Astrocyte of the cerebellum (primary cell): Measurements from ENCODE around the gene TMEM143.
A peak's percentile ranks its signal among the peaks of the same experiment; 100 is the strongest.
"Not testable (repeated sequence)": the region's sequence is repeated elsewhere in the genome, so short reads cannot be mapped to it uniquely, and the experiment has no call there.

Experiments used
- DNase-seq: peaks from one replicate; pipeline ENCODE4 v3.0.0-alpha.2; 2011; ENCODE audit warnings: low read depth
- H3K4me3 ChIP-seq: 2 replicates; pipeline ENCODE4 v1.5.1; 2011; ENCODE audit warnings: mild to moderate bottlenecking, low read depth, low read length, moderate library complexity
- CTCF ChIP-seq: IDR thresholded peaks from 2 replicates; pipeline ENCODE4 v1.5.1; 2012; ENCODE audit warnings: low read length, low read depth, moderate library complexity, mild to moderate bottlenecking; ENCODE audit errors: missing control alignments
- in situ Hi-C: cut with HindIII; loops from 2 replicates; pipeline ENCODE4 v1.10.0; 2017; ENCODE audit warnings: low sequenced_read_pairs

Gene TMEM143

DNA sequence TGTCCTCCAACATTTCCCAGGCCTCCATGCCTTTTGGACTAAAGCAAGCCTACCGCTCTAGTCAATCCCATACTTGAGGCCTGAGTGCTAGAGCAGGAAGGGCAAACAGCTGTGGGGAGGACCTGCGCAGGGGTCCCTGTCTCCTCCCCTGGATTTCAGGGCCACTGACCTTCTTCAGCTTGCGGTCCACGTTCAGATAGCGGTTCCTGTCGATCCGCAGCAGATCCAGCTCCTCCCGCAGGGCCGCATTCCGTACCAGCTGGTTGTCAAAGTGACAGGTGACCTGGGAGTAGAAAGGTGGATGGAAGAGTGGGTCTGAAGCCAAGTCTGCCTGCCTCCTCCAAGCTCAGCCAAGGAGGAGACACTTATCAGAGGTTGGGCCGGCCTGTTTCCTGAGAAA, 52.4 kb downstream of the TMEM143 start:
- in situ Hi-C loops: no loop called here
- no peak overlapping the region for H3K4me3 ChIP-seq
- no peak for TF ChIP-seq CTCF
- no peak for DNase-seq

DNA sequence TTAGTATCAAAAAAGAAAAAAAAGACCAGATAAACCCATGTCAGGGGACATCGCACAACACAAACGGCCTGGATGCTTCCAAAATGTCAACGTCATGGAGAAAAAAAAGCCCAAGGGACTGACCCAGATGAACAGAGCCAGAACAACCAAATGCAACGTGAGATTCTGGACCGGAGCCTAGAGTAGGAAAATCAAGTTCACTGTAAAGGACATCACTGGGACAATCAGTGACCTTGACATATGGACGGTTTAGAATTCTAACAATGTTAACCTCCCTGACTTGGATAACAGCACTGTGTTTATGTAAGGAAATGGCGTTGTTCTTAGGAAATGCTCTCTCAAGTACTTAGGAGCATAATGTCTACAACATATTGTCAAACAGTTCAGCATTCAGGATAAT, 53.5 kb downstream of the TMEM143 start:
- DNase-seq: no peak
- in situ Hi-C loops: no loop called here
- TF ChIP-seq CTCF: no peak
- no peak overlapping the region for H3K4me3 ChIP-seq

DNA sequence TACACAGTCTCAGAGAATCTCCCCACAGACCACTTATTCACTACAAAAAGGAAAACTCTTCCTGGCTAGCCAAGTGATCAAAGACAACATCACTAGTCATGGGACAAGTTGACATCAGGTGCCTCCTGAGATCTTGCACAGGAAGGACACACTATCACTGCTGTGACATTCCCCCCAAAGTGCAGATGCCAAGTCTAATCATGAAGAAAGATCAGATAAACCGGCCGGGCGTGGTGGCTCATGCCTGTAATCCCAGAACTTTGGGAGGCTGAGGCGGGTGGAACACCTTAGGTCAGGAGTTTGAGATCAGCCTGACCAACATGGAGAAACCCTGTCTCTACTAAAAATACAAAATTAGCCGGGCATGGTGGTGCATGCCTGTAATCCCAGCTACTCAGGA, 54.0 kb downstream of the TMEM143 start:
- DNase-seq, H3K4me3 ChIP-seq, in situ Hi-C loops: not testable (repeated sequence)

GRCh38 chr19:48308631-48309586, 54.8 kb downstream of the TMEM143 start:
- in situ Hi-C loops: no loop called here
- peak; percentile 48 for TF ChIP-seq CTCF
- no peak for DNase-seq
- H3K4me3 ChIP-seq: no peak overlapping the region

- in situ Hi-C loops: no loop called here
- DNase-seq: no peak
- no peak for TF ChIP-seq CTCF
- no peak overlapping the region for H3K4me3 ChIP-seq
Observed at GRCh38 chr19:48303866-48304265, 59.9 kb downstream of the TMEM143 start.

- in situ Hi-C loops: no loop called here
- no peak for TF ChIP-seq CTCF
- no peak overlapping the region for H3K4me3 ChIP-seq
- no peak for DNase-seq
Observed at GRCh38 chr19:48303367-48303766, 60.4 kb downstream of the TMEM143 start.

DNA sequence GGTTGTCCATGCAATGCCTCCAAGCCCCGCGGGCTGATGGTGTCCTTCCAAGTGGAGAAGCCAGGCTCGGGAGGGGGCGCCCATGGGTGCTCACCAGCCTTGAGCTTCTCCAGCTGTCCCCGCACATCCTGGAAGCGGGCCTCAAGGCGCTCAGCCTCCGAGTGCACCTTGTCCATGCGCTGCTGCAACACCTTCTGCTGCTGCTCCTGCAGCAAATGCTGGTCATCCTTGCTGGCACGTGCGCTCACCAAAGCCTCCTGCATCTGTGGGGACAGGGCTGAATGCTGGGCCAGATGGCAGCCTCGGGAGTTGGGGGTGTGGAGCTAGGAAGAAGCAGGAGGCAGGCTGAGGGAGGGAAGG, 61.2 kb downstream of the TMEM143 start:
- DNase-seq: no peak
- in situ Hi-C loops: no loop called here
- no peak overlapping the region for H3K4me3 ChIP-seq
- TF ChIP-seq CTCF: no peak
